BLaER1 treated with 17β-estradiol and CSF1 and Interleukin-3, amounts not matched to agents 10 nM and 100 nM (cell line): Measurements from ENCODE around the gene CFD.
"Not testable (repeated sequence)": the region's sequence is repeated elsewhere in the genome, so short reads cannot be mapped to it uniquely, and the experiment has no call there.

ENCODE experiments used
- H3K27ac ChIP-seq, 11 experiments: shearing (Covaris generic); formaldehyde crosslinking; 2 replicates each; pipeline ENCODE4 v1.8.1; 2022
- H3K27me3 ChIP-seq, 11 experiments: shearing (Covaris generic); formaldehyde crosslinking; 2 replicates each; pipeline ENCODE4 v1.8.1; 2022
- H3K36me3 ChIP-seq, 11 experiments: shearing (Covaris generic); formaldehyde crosslinking; 2 replicates each; pipeline ENCODE4 v1.8.1; 2022
- H3K4me1 ChIP-seq, 10 experiments: shearing (Covaris generic); formaldehyde crosslinking; 2 replicates each; pipeline ENCODE4 v1.8.1; 2022
- H3K4me2 ChIP-seq, 11 experiments: shearing (Covaris generic); formaldehyde crosslinking; 2 replicates each; pipeline ENCODE4 v1.8.1; 2022
- H3K4me3 ChIP-seq, 10 experiments: shearing (Covaris generic); formaldehyde crosslinking; 2 replicates each; pipeline ENCODE4 v1.8.1; 2022
- H3K9ac ChIP-seq, 11 experiments: shearing (Covaris generic); formaldehyde crosslinking; 2 replicates each; pipeline ENCODE4 v1.8.1; 2022
- H3K9me3 ChIP-seq, 11 experiments: shearing (Covaris generic); formaldehyde crosslinking; replicated peaks in 1 of 11; 2 replicates each; pipeline ENCODE4 v1.8.1; 2022
- H4K20me1 ChIP-seq, 11 experiments: shearing (Covaris generic); formaldehyde crosslinking; 2 replicates each; pipeline ENCODE4 v1.8.1; 2022
- Cebpa-rat ChIP-seq, 11 experiments: shearing (Covaris generic); IDR thresholded peaks; 2 replicates each; pipeline ENCODE4 v1.8.1; 2022

Gene CFD

GRCh38 chr19:834216-834615 lies 25.2 kb upstream of the CFD start:
- Histone ChIP-seq H3K9me3 (no peaks in the 10 kb centered on the region), H3K36me3 (no peaks in the 10 kb centered on the region), H3K4me3 (no peak overlapping the region), H3K9ac (no peak overlapping the region), H3K4me1 (peaks cover 6 to 50% (median 28%) of the 10 kb centered on the region in 10 experiments), H3K4me2 (no peak overlapping the region), H3K27ac (no peak overlapping the region), H3K27me3 (peaks cover 12 to 46% (median 25%) of the 10 kb centered on the region in 11 experiments; a peak in 21 of 22 replicates), H4K20me1 (peaks cover 0 to 6% (median 0%) of the 10 kb centered on the region in 11 experiments; a peak in 3 of 22 replicates)
- no peak for TF ChIP-seq Cebpa-rat (IDR thresholded peaks at IDR 0.05)

- no peak overlapping the region for H3K9ac ChIP-seq
- peaks cover 12 to 35% (median 23%) of the 10 kb centered on the region in 11 experiments; a peak in 21 of 22 replicates for H3K27me3 ChIP-seq
- no peak overlapping the region for H3K4me3 ChIP-seq
- H3K27ac ChIP-seq = no peak overlapping the region
- H3K36me3 ChIP-seq = no peaks in the 10 kb centered on the region
- TF ChIP-seq Cebpa-rat (IDR thresholded peaks at IDR 0.05) = no peak
- no peaks in the 10 kb centered on the region for H3K9me3 ChIP-seq
- H3K4me2 ChIP-seq = no peak overlapping the region
- H4K20me1 ChIP-seq = peaks cover 0 to 6% (median 0%) of the 10 kb centered on the region in 11 experiments; a peak in 3 of 22 replicates
- peaks cover 12 to 47% (median 29%) of the 10 kb centered on the region in 10 experiments for H3K4me1 ChIP-seq
Observed at GRCh38 chr19:835210-835810, 24.2 kb upstream of the CFD start.

- Histone ChIP-seq H3K27me3 (peaks cover 40 to 60% (median 49%) of the 10 kb centered on the region in 11 experiments), H3K36me3 (no peaks in the 10 kb centered on the region), H3K9me3 (no peaks in the 10 kb centered on the region), H3K27ac (no peak within 1 kb of the TSS), H3K4me1 (peaks cover 19 to 44% (median 30%) of the 10 kb centered on the region in 10 experiments), H3K9ac (peak within 1 kb of the TSS in 1 of 11 experiments; percentile 49; a peak in 2 of 22 replicates), H4K20me1 (peaks cover 0 to 20% (median 0%) of the 10 kb centered on the region in 11 experiments; a peak in 7 of 22 replicates), H3K4me3 (no peak within 1 kb of the TSS), H3K4me2 (peak within 1 kb of the TSS; percentile 41 to 80 (median 74); a peak in 21 of 22 replicates)
- TF ChIP-seq Cebpa-rat (IDR thresholded peaks at IDR 0.05) = peak in 1 of 11 experiments; percentile 18; a peak in 1 of 22 replicates
Observed at GRCh38 chr19:840519-841206, 18.8 kb upstream of the CFD start, which contains the start of gene PRTN3. PRTN3 (plus strand) TSS chr19:840999; CDS start chr19:841009, 10 bp downstream.

GRCh38 chr19:842802-843179 lies 16.7 kb upstream of the CFD start:
- Histone ChIP-seq H4K20me1 (peaks cover 0 to 32% (median 5%) of the 10 kb centered on the region in 11 experiments; a peak in 9 of 22 replicates), H3K27me3 (peaks cover 54 to 71% (median 62%) of the 10 kb centered on the region in 11 experiments)
- H3K4me2 ChIP-seq = not testable (repeated sequence)

GRCh38 chr19:843180-843835 lies 16.2 kb upstream of the CFD start:
- H3K4me3 ChIP-seq = no peak overlapping the region
- H3K36me3 ChIP-seq = no peaks in the 10 kb centered on the region
- H3K27ac ChIP-seq = no peak overlapping the region
- no peak for TF ChIP-seq Cebpa-rat (IDR thresholded peaks at IDR 0.05)
- H4K20me1 ChIP-seq = peaks cover 0 to 33% (median 5%) of the 10 kb centered on the region in 11 experiments; a peak in 9 of 22 replicates
- H3K4me2 ChIP-seq = no peak overlapping the region
- peaks cover 59 to 76% (median 68%) of the 10 kb centered on the region in 11 experiments for H3K27me3 ChIP-seq
- no peak overlapping the region for H3K9ac ChIP-seq
- no peaks in the 10 kb centered on the region for H3K9me3 ChIP-seq
- H3K4me1 ChIP-seq = peaks cover 19 to 43% (median 32%) of the 10 kb centered on the region in 10 experiments

More at GRCh38 chr19:842802-843179, 16.7 kb upstream of the CFD start:
- H3K4me1 ChIP-seq = peaks cover 19 to 40% (median 28%) of the 10 kb centered on the region in 10 experiments
- H3K9ac ChIP-seq, H3K4me3 ChIP-seq, H3K36me3 ChIP-seq, H3K27ac ChIP-seq, H3K9me3 ChIP-seq: not testable (repeated sequence)

GRCh38 chr19:843836-844545 lies 15.5 kb upstream of the CFD start:
- H4K20me1 ChIP-seq = peaks cover 0 to 33% (median 5%) of the 10 kb centered on the region in 11 experiments; a peak in 9 of 22 replicates
- H3K27ac ChIP-seq = no peak overlapping the region
- H3K9ac ChIP-seq = no peak overlapping the region
- peaks cover 16 to 38% (median 28%) of the 10 kb centered on the region in 10 experiments for H3K4me1 ChIP-seq
- no peaks in the 10 kb centered on the region for H3K36me3 ChIP-seq
- H3K4me3 ChIP-seq = no peak overlapping the region
- no peak for TF ChIP-seq Cebpa-rat (IDR thresholded peaks at IDR 0.05)
- no peaks in the 10 kb centered on the region for H3K9me3 ChIP-seq
- H3K4me2 ChIP-seq = no peak overlapping the region
- H3K27me3 ChIP-seq = peaks cover 65 to 83% (median 74%) of the 10 kb centered on the region in 11 experiments

- H3K9ac ChIP-seq = no peak overlapping the region
- H3K27ac ChIP-seq = no peak overlapping the region
- H3K4me2 ChIP-seq = no peak overlapping the region
- H4K20me1 ChIP-seq = peaks cover 0 to 33% (median 5%) of the 10 kb centered on the region in 11 experiments; a peak in 9 of 22 replicates
- H3K4me3 ChIP-seq = no peak overlapping the region
- H3K9me3 ChIP-seq = no peaks in the 10 kb centered on the region
- no peaks in the 10 kb centered on the region for H3K36me3 ChIP-seq
- peaks cover 70 to 89% (median 80%) of the 10 kb centered on the region in 11 experiments for H3K27me3 ChIP-seq
- no peak for TF ChIP-seq Cebpa-rat (IDR thresholded peaks at IDR 0.05)
- peaks cover 10 to 33% (median 22%) of the 10 kb centered on the region in 10 experiments for H3K4me1 ChIP-seq
Observed at GRCh38 chr19:844546-844971, 14.9 kb upstream of the CFD start.

GRCh38 chr19:845707-846521 lies 13.6 kb upstream of the CFD start:
- H4K20me1 ChIP-seq = peaks cover 0 to 33% (median 5%) of the 10 kb centered on the region in 11 experiments; a peak in 9 of 22 replicates
- no peaks in the 10 kb centered on the region for H3K36me3 ChIP-seq
- H3K9me3 ChIP-seq = no peaks in the 10 kb centered on the region
- no peak overlapping the region for H3K4me2 ChIP-seq
- H3K4me1 ChIP-seq = peaks cover 6 to 22% (median 9%) of the 10 kb centered on the region in 10 experiments; a peak in 18 of 20 replicates
- no peak for TF ChIP-seq Cebpa-rat (IDR thresholded peaks at IDR 0.05)
- H3K9ac ChIP-seq = no peak overlapping the region
- H3K27ac ChIP-seq = no peak overlapping the region
- H3K27me3 ChIP-seq = peaks cover 77 to 100% (median 93%) of the 10 kb centered on the region in 11 experiments
- no peak overlapping the region for H3K4me3 ChIP-seq
